Vagina (tissue), 2 donors: ENCODE data around the gene GRAMD4.

Source experiments
- POLR2A ChIP-seq, 2 donors: fragments of 450-650 bp; IDR thresholded peaks; one replicate each; pipeline ENCODE4 v1.6.1; 2017; ENCODE audit warnings: antibody characterized with exemption in 2 of 2, mild to moderate bottlenecking in 2 of 2, moderate library complexity in 2 of 2
- TF ChIP-seq, protein P1 (sequence below), 3 experiments: fragments of 450-650 bp in 2 of 3; fragments of 200-600 bp in 1 of 3; sonication (generic) in 1 of 3; IDR thresholded peaks; one replicate each; pipeline ENCODE4 v1.5.1; 2017 to 2019; ENCODE audit warnings: antibody characterized with exemption in 3 of 3, mild to moderate bottlenecking in 2 of 3, moderate library complexity in 2 of 3

GRCh38 chr22:46604306-46604690, 15.9 kb upstream of the GRAMD4 start:
- TF ChIP-seq, protein P1, sequence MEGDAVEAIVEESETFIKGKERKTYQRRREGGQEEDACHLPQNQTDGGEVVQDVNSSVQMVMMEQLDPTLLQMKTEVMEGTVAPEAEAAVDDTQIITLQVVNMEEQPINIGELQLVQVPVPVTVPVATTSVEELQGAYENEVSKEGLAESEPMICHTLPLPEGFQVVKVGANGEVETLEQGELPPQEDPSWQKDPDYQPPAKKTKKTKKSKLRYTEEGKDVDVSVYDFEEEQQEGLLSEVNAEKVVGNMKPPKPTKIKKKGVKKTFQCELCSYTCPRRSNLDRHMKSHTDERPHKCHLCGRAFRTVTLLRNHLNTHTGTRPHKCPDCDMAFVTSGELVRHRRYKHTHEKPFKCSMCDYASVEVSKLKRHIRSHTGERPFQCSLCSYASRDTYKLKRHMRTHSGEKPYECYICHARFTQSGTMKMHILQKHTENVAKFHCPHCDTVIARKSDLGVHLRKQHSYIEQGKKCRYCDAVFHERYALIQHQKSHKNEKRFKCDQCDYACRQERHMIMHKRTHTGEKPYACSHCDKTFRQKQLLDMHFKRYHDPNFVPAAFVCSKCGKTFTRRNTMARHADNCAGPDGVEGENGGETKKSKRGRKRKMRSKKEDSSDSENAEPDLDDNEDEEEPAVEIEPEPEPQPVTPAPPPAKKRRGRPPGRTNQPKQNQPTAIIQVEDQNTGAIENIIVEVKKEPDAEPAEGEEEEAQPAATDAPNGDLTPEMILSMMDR (IDR thresholded peaks at IDR 0.05), result no peak
- no peak for TF ChIP-seq POLR2A (IDR thresholded peaks at IDR 0.05)
